ENCODE results near the gene PARP8.
A peak's percentile ranks its signal among the peaks of the same experiment; 100 is the strongest.
"Not testable (repeated sequence)": the region's sequence is repeated elsewhere in the genome, so short reads cannot be mapped to it uniquely, and the experiment has no call there.

PARP8 gene, protein sequence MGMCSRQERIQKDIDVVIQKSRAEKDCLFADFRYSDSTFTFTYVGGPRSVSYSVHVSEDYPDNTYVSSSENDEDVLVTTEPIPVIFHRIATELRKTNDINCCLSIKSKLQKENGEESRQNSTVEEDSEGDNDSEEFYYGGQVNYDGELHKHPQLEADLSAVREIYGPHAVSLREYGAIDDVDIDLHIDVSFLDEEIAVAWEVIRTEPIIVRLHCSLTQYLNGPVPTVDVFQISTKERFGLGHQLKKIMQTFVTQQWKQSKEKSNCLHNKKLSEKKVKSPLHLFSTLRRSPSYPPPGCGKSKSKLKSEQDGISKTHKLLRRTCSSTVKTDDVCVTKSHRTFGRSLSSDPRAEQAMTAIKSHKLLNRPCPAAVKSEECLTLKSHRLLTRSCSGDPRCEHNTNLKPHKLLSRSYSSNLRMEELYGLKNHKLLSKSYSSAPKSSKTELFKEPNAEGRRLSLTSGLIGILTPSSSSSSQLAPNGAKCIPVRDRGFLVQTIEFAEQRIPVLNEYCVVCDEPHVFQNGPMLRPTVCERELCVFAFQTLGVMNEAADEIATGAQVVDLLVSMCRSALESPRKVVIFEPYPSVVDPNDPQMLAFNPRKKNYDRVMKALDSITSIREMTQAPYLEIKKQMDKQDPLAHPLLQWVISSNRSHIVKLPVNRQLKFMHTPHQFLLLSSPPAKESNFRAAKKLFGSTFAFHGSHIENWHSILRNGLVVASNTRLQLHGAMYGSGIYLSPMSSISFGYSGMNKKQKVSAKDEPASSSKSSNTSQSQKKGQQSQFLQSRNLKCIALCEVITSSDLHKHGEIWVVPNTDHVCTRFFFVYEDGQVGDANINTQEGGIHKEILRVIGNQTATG

DNA sequence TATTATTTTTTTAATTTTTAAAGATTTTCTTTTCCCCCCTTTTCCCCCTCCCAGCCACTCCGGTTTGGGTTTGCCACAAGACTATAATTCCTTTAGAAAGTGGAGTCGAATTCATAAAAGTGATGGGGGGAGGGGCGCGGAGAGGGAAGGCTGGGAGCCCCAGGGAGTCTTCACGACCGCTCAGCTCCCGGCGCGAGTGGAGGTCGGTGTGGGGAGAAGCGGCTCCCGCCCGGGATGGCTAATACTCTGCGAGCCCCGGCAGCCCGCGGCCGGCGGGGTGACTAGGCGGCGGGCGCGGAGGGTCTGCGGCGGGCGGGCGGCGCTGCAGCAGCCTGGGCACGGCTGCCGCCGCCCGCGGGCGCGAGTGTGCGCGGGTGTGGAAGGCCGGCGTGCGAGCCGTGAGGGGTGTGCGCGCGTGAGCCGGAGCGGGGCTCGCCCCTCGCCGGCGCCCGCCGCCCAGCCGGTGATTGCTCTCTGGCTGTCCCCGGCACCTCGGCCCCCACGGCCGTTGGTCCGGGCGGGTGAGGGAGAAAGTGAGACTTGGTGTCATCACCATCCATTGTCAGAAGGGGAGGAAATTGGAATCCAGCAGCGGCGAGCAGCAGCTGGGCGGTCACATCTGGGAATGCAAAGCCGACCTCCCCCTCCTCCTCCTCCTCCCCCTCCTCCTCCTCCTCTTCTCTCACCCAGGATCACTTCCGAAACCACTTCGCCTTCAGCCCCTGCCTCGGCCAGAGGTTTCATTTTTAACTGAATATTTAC is at the start of gene PARP8:
Gene PARP8 (plus strand): TSS at position 377 of the 762 bp plus-strand sequence. CDS start 459 bp downstream, outside the sequence.
- peak within 1 kb of the TSS; percentile 76 for H3K4me3 ChIP-seq (ENCODE audit: low read depth, low read length, poor library complexity, severe bottlenecking)
- no peaks in the 10 kb centered on the region for H3F3A ChIP-seq (ENCODE audit: insufficient read depth, low read length)
- H3K36me3 ChIP-seq (ENCODE audit: insufficient read depth, low read length) = no peaks in the 10 kb centered on the region
- H4K20me1 ChIP-seq (ENCODE audit: insufficient read depth, low read length) = no peaks in the 10 kb centered on the region
- H3K27me3 ChIP-seq (ENCODE audit: insufficient read depth, low read length) = no peaks in the 10 kb centered on the region
- peaks cover 33% of the 10 kb centered on the region for H3K79me2 ChIP-seq (ENCODE audit: insufficient read depth, low read length)
- H3K27ac ChIP-seq (ENCODE audit: low read depth, low read length, poor library complexity, severe bottlenecking) = peak within 1 kb of the TSS; percentile 90
- H3K9me2 ChIP-seq (ENCODE audit: low read depth, low read length) = no peaks in the 10 kb centered on the region
- no peak within 1 kb of the TSS for H2AFZ ChIP-seq (ENCODE audit: low read length)
- H3K9ac ChIP-seq (ENCODE audit: low read length) = peak within 1 kb of the TSS; percentile 88
- H3K9me3 ChIP-seq (ENCODE audit: low read length) = peaks cover under 1% of the 10 kb centered on the region; the same call in 1 of the 2 replicates
- TF ChIP-seq, protein P1, sequence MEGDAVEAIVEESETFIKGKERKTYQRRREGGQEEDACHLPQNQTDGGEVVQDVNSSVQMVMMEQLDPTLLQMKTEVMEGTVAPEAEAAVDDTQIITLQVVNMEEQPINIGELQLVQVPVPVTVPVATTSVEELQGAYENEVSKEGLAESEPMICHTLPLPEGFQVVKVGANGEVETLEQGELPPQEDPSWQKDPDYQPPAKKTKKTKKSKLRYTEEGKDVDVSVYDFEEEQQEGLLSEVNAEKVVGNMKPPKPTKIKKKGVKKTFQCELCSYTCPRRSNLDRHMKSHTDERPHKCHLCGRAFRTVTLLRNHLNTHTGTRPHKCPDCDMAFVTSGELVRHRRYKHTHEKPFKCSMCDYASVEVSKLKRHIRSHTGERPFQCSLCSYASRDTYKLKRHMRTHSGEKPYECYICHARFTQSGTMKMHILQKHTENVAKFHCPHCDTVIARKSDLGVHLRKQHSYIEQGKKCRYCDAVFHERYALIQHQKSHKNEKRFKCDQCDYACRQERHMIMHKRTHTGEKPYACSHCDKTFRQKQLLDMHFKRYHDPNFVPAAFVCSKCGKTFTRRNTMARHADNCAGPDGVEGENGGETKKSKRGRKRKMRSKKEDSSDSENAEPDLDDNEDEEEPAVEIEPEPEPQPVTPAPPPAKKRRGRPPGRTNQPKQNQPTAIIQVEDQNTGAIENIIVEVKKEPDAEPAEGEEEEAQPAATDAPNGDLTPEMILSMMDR (IDR thresholded peaks at IDR 0.05; ENCODE audit: low read length) = no peak
- TF ChIP-seq EZH2 (IDR thresholded peaks at IDR 0.05; ENCODE audit: borderline replicate concordance, low read length) = no peak
- H3K4me2 ChIP-seq (ENCODE audit: low read length) = peak within 1 kb of the TSS; percentile 96
- peaks cover 53% of the 10 kb centered on the region for H3K4me1 ChIP-seq (ENCODE audit: insufficient read depth, low read length, severe bottlenecking)

DNA sequence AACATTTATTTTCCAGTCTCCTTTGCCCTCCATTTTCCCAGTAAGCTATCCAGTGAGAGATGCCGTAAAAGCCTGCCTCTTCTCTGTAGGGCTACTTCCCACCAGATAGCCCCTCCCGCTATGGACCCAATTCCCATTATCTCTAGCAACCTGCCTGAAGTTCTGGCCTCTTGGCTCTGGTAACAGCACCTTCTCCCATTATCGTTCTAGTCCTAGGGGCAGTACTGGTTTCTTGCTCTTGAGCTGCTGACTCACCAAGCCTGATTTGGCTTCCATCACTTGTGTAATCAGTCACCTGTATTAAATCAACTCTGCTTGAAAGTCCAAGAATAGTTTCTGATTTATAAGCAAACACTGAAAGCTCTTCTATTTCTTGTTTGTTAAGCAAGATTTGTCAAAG is 42.8 kb upstream of the PARP8 start:
- H3K9me2 ChIP-seq (ENCODE audit: low read depth, low read length) = no peaks in the 10 kb centered on the region
- H3F3A ChIP-seq (ENCODE audit: insufficient read depth, low read length) = no peaks in the 10 kb centered on the region
- H3K4me1 ChIP-seq (ENCODE audit: insufficient read depth, low read length, severe bottlenecking) = no peaks in the 10 kb centered on the region
- no peak overlapping the region for H2AFZ ChIP-seq (ENCODE audit: low read length)
- H3K4me3 ChIP-seq (ENCODE audit: low read depth, low read length, poor library complexity, severe bottlenecking) = no peak overlapping the region
- no peak overlapping the region for H3K9ac ChIP-seq (ENCODE audit: low read length)
- no peaks in the 10 kb centered on the region for H4K20me1 ChIP-seq (ENCODE audit: insufficient read depth, low read length)
- no peak overlapping the region for H3K4me2 ChIP-seq (ENCODE audit: low read length)
- peaks cover 3% of the 10 kb centered on the region; the same call in 1 of the 2 replicates for H3K9me3 ChIP-seq (ENCODE audit: low read length)
- no peaks in the 10 kb centered on the region for H3K36me3 ChIP-seq (ENCODE audit: insufficient read depth, low read length)
- H3K27me3 ChIP-seq (ENCODE audit: insufficient read depth, low read length) = no peaks in the 10 kb centered on the region
- TF ChIP-seq EZH2 (IDR thresholded peaks at IDR 0.05; ENCODE audit: borderline replicate concordance, low read length) = no peak
- TF ChIP-seq, protein P1 (IDR thresholded peaks at IDR 0.05; ENCODE audit: low read length) = no peak
- no peak overlapping the region for H3K27ac ChIP-seq (ENCODE audit: low read depth, low read length, poor library complexity, severe bottlenecking)
- H3K79me2 ChIP-seq (ENCODE audit: insufficient read depth, low read length) = no peaks in the 10 kb centered on the region

DNA sequence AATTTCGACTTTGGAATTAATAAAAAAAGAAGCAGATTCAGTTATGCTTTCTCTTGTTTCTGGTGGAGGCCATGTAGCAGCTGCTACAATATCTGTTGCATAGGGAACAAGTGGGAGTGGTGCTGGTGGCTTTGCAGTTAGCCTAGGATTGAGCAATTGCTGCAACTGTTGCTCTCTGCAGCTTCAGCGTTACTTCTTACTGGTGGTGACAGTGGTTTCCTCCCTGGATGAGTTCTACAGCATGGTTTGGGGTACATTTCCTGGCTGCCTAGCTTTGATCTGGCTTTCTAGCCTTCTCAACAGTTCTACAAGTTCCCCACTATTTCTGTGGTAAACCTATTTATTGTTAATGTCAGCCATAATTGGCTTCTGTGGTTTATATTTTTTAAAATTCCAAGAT is 31.6 kb upstream of the PARP8 start:
- not testable (repeated sequence) for H3K4me2 ChIP-seq (ENCODE audit: low read length); H3K9me3 ChIP-seq (ENCODE audit: low read length); H3K9ac ChIP-seq (ENCODE audit: low read length); H3K4me3 ChIP-seq (ENCODE audit: low read depth, low read length, poor library complexity, severe bottlenecking); H3K36me3 ChIP-seq (ENCODE audit: insufficient read depth, low read length); H3K79me2 ChIP-seq (ENCODE audit: insufficient read depth, low read length); H3K4me1 ChIP-seq (ENCODE audit: insufficient read depth, low read length, severe bottlenecking); H2AFZ ChIP-seq (ENCODE audit: low read length); H3K9me2 ChIP-seq (ENCODE audit: low read depth, low read length); H3K27ac ChIP-seq (ENCODE audit: low read depth, low read length, poor library complexity, severe bottlenecking); H4K20me1 ChIP-seq (ENCODE audit: insufficient read depth, low read length); H3K27me3 ChIP-seq (ENCODE audit: insufficient read depth, low read length); H3F3A ChIP-seq (ENCODE audit: insufficient read depth, low read length)

DNA sequence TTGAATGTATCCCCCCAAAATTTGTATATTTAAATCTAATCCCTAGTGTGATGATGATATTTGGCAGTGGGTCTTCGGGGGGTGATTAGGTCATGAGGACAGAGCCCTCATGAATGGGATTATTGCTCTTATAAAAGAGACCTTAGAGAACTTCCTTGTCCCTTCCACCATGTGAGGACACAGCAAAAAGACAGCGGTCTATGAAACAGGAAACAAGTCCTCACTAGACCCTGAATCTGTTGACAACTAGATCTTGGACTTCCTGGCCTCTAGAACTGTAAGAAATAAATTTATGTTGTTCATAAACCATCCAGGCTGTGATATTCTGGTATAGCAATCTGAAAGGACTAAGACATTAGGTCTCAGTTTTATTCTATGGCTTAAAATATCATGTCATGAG is 28.9 kb upstream of the PARP8 start:
- not testable (repeated sequence) for H3K9me2 ChIP-seq (ENCODE audit: low read depth, low read length); H4K20me1 ChIP-seq (ENCODE audit: insufficient read depth, low read length); H3K4me2 ChIP-seq (ENCODE audit: low read length); H3F3A ChIP-seq (ENCODE audit: insufficient read depth, low read length); H3K4me1 ChIP-seq (ENCODE audit: insufficient read depth, low read length, severe bottlenecking); H3K9me3 ChIP-seq (ENCODE audit: low read length); H2AFZ ChIP-seq (ENCODE audit: low read length); H3K79me2 ChIP-seq (ENCODE audit: insufficient read depth, low read length); H3K9ac ChIP-seq (ENCODE audit: low read length); H3K27me3 ChIP-seq (ENCODE audit: insufficient read depth, low read length); H3K27ac ChIP-seq (ENCODE audit: low read depth, low read length, poor library complexity, severe bottlenecking); H3K4me3 ChIP-seq (ENCODE audit: low read depth, low read length, poor library complexity, severe bottlenecking); H3K36me3 ChIP-seq (ENCODE audit: insufficient read depth, low read length)
